HepG2 (cell line): ENCODE data around the gene TAOK3. TPM values are rescaled to one million over a fixed set of nuclear protein-coding genes. Genes with fewer than 3 reads are reported as not detected.

Source experiments
- ARID3A ChIP-seq: IDR thresholded peaks from 2 replicates; pipeline ENCODE4 v1.6.1; 2012; ENCODE audit warnings: low read depth, low read length, improper control_type of control experiment
- ARNT2 ChIP-seq: sonication (generic); formaldehyde crosslinking; IDR thresholded peaks from 2 replicates; pipeline ENCODE4 v1.8.0; 2022; ENCODE audit warnings: mild to moderate bottlenecking, low read depth, missing genetic modification reagents, moderate library complexity
- ATM ChIP-seq: fragments of 450-650 bp; IDR thresholded peaks from 2 replicates; pipeline ENCODE4 v1.7.1; 2017; ENCODE audit warnings: mild to moderate bottlenecking, borderline replicate concordance
- CHD4 ChIP-seq: fragments of 200-600 bp; sonication (generic); IDR thresholded peaks from 2 replicates; pipeline ENCODE4 v1.7.0; 2017; ENCODE audit warnings: mild to moderate bottlenecking, low read length, borderline replicate concordance
- KAT2B ChIP-seq: fragments of 150-350 bp; IDR thresholded peaks from 2 replicates; pipeline ENCODE4 v1.6.1; 2014; ENCODE audit warnings: low read depth, low read length, borderline replicate concordance
- MATR3 ChIP-seq: sonication (generic); formaldehyde crosslinking; IDR thresholded peaks from 2 replicates; pipeline ENCODE4 v1.4.0; 2020; ENCODE audit warnings: missing genetic modification reagents
- NCOA5 ChIP-seq: sonication (generic); formaldehyde crosslinking; IDR thresholded peaks from 2 replicates; pipeline ENCODE4 v1.4.0; 2020; ENCODE audit warnings: missing genetic modification reagents
- RCOR2 ChIP-seq: IDR thresholded peaks from 2 replicates; pipeline ENCODE4 v1.6.1; 2016; ENCODE audit warnings: missing biosample characterization, missing genetic modification reagents
- TEAD3 ChIP-seq: optimal IDR thresholded peaks from 2 replicates; pipeline ENCODE3; 2016; ENCODE audit warnings: borderline replicate concordance
- TSC22D2 ChIP-seq: sonication (generic); formaldehyde crosslinking; IDR thresholded peaks from 2 replicates; pipeline ENCODE4 v1.5.1; 2020; ENCODE audit warnings: missing genetic modification reagents, mild to moderate bottlenecking, borderline replicate concordance
- ZFP82 ChIP-seq: sonication (generic); formaldehyde crosslinking; IDR thresholded peaks from 2 replicates; pipeline ENCODE4 v1.5.1; 2020; ENCODE audit warnings: mild to moderate bottlenecking, missing genetic modification reagents, borderline replicate concordance
- ZNF12 ChIP-seq: sonication (generic); formaldehyde crosslinking; IDR thresholded peaks from 2 replicates; pipeline ENCODE4 v1.5.0; 2020; ENCODE audit warnings: missing genetic modification reagents
- ZNF20 ChIP-seq: sonication (generic); formaldehyde crosslinking; IDR thresholded peaks from 2 replicates; pipeline ENCODE4 v1.4.0; 2020; ENCODE audit warnings: mild to moderate bottlenecking, moderate library complexity, missing genetic modification reagents
- ZNF367 ChIP-seq: sonication (generic); formaldehyde crosslinking; IDR thresholded peaks from 2 replicates; pipeline ENCODE4 v1.4.0; 2020; ENCODE audit warnings: missing genetic modification reagents, borderline replicate concordance
- ZNF382 ChIP-seq: sonication (generic); formaldehyde crosslinking; IDR thresholded peaks from 2 replicates; pipeline ENCODE4 v1.5.0; 2020; ENCODE audit warnings: missing genetic modification reagents, mild to moderate bottlenecking, borderline replicate concordance
- ZNF484 ChIP-seq: sonication (generic); formaldehyde crosslinking; IDR thresholded peaks from 2 replicates; pipeline ENCODE4 v1.5.1; 2020; ENCODE audit warnings: mild to moderate bottlenecking, low read depth, missing genetic modification reagents, borderline replicate concordance
- ZNF496 ChIP-seq: sonication (generic); formaldehyde crosslinking; IDR thresholded peaks from 2 replicates; pipeline ENCODE4 v1.8.1; 2023; ENCODE audit warnings: mild to moderate bottlenecking, moderate library complexity, missing genetic modification reagents; ENCODE audit not compliant: insufficient replicate concordance
- ZNF629 ChIP-seq: sonication (generic); formaldehyde crosslinking; conservative IDR thresholded peaks from 2 replicates; pipeline ENCODE4 v1.5.0; 2020; ENCODE audit warnings: missing genetic modification reagents
- ZNF777 ChIP-seq: sonication (generic); formaldehyde crosslinking; IDR thresholded peaks from 2 replicates; pipeline ENCODE4 v1.4.0; 2020; ENCODE audit warnings: missing genetic modification reagents
- polyA plus RNA-seq, 8 experiments: library from polyadenylated mRNA; depleted of rRNA in 3 of 8; stranded (reverse) in 7 of 8; unstranded in 1 of 8; fragments of >200 nt; fragmentation: Illumina TruSeq in 4 of 8; extraction: Trizol in 4 of 8; gene quantifications; 2 replicates each; pipeline versions ENCODE4 v1.2.1 to v1.2.3, GENCODE V29; 2011 to 2016; ENCODE audit warnings: low read depth in 4 of 8, missing spikeins in 1 of 8, mixed read lengths in 1 of 8; ENCODE audit not compliant: insufficient read depth in 1 of 8
- total RNA-seq, 5 experiments: library from RNA; depleted of rRNA; stranded (reverse); fragments of >200 nt; fragmentation: Illumina TruSeq; extraction: Trizol; gene quantifications; 2 replicates each; pipeline ENCODE4 v1.2.3, GENCODE V29; 2016; ENCODE audit warnings: low read depth in 1 of 5
- TF ChIP-seq, protein P1 (sequence below): sonication (generic); formaldehyde crosslinking; IDR thresholded peaks from 2 replicates; pipeline ENCODE4 v1.4.0; 2020; ENCODE audit warnings: missing genetic modification reagents, borderline replicate concordance
- TF ChIP-seq, protein P2 (sequence below): sonication (generic); formaldehyde crosslinking; IDR thresholded peaks from 2 replicates; pipeline ENCODE4 v1.4.0; 2020; ENCODE audit warnings: missing genetic modification reagents

TAOK3 gene
- total and polyA plus RNA-seq, 2 of the 13 experiments (the other 11 are each of a cell fraction or from before 2014, with no cell fraction given): 10.4 to 12.3 TPM

DNA sequence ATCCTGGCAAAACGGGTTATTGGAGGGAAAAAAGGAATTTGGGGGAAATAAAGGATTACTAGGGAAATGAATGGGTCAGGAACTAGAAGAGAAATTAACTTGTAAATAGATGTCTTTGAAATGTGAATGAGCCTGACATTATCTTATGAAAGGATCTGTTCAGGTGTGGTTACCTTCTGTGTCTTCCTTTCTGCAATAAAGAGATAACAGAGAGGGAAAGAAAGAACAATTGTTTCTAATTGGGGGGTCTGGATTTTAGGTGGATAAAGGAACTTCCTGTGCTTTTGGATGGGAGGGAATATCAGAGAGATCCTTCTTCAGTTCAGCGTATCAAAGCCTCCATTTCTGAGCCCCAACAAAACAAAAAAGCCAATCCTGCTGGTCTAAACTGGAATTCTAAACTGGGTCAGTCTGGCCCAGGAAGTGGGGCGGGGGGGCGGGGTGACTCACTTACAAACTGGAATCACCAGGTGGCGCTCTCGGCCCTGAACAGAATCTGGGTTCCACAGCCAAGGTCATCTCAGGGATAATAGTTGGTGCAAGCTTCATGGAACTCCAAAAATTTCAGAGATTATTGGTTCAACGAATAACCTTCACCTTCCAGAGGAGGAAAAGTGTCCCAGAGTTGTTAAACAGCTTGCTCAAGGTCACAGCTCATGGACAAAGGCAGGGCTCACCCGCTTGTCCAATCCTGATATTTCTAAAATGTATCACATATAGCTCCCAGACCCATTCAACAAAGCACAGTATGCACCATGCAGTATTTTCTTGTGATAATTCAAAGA, 251.9 kb downstream of the TAOK3 start (continued):
- no peak for TF ChIP-seq KAT2B
- no peak for TF ChIP-seq ZNF367 (CRISPR knock-in tag)
- TF ChIP-seq RCOR2: 0 out of 2 replicates have a peak, but pooled peaks have one; percentile 31
- TF ChIP-seq TSC22D2 (CRISPR knock-in tag): no peak
- TF ChIP-seq ARID3A: no peak
- no peak for TF ChIP-seq ZFP82 (CRISPR knock-in tag)
- no peak for TF ChIP-seq CHD4
- no peak for TF ChIP-seq ATM
- TF ChIP-seq ZNF496 (CRISPR knock-in tag): no peak
- TF ChIP-seq NCOA5: no peak
- no peak for TF ChIP-seq ZNF777 (CRISPR knock-in tag)
- TF ChIP-seq, protein P1, sequence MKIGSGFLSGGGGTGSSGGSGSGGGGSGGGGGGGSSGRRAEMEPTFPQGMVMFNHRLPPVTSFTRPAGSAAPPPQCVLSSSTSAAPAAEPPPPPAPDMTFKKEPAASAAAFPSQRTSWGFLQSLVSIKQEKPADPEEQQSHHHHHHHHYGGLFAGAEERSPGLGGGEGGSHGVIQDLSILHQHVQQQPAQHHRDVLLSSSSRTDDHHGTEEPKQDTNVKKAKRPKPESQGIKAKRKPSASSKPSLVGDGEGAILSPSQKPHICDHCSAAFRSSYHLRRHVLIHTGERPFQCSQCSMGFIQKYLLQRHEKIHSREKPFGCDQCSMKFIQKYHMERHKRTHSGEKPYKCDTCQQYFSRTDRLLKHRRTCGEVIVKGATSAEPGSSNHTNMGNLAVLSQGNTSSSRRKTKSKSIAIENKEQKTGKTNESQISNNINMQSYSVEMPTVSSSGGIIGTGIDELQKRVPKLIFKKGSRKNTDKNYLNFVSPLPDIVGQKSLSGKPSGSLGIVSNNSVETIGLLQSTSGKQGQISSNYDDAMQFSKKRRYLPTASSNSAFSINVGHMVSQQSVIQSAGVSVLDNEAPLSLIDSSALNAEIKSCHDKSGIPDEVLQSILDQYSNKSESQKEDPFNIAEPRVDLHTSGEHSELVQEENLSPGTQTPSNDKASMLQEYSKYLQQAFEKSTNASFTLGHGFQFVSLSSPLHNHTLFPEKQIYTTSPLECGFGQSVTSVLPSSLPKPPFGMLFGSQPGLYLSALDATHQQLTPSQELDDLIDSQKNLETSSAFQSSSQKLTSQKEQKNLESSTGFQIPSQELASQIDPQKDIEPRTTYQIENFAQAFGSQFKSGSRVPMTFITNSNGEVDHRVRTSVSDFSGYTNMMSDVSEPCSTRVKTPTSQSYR (CRISPR knock-in tag): no peak; the same call in 1 of the 2 replicates
- peak; percentile 85 for TF ChIP-seq TEAD3 (CRISPR knock-in tag)
- TF ChIP-seq ZNF382 (CRISPR knock-in tag): no peak
- TF ChIP-seq ARNT2 (CRISPR knock-in tag): no peak
- TF ChIP-seq ZNF12: 0 out of 2 replicates have a peak, but pooled peaks have one; percentile 25
- TF ChIP-seq ZNF629 (CRISPR knock-in tag): no peak
- no peak for TF ChIP-seq ZNF20 (CRISPR knock-in tag)
- TF ChIP-seq, protein P2, sequence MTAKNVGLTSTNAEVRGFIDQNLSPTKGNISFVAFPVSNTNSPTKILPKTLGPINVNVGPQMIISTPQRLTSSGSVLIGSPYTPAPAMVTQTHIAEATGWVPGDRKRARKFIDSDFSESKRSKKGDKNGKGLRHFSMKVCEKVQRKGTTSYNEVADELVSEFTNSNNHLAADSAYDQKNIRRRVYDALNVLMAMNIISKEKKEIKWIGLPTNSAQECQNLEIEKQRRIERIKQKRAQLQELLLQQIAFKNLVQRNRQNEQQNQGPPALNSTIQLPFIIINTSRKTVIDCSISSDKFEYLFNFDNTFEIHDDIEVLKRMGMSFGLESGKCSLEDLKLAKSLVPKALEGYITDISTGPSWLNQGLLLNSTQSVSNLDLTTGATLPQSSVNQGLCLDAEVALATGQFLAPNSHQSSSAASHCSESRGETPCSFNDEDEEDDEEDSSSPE: no peak
- no peak for TF ChIP-seq ZNF484 (CRISPR knock-in tag)
- no peak for TF ChIP-seq MATR3 (CRISPR knock-in tag)
